ENCODE data around the gene MYO16.

GRCh38 chr13:109205315-109205714 lies 575.9 kb downstream of the MYO16 start:
- TF ChIP-seq POLR2A (IDR thresholded peaks at IDR 0.05; ENCODE audit: low read depth, low read length) (no peak), POLR2AphosphoS5 (IDR thresholded peaks at IDR 0.05; ENCODE audit: low read depth, low read length) (no peak), POU2F2 (IDR thresholded peaks at IDR 0.05; ENCODE audit: low read depth, low read length) (no peak), PAX5 (IDR thresholded peaks at IDR 0.05; ENCODE audit: insufficient read depth, low read length, severe bottlenecking) (no peak), TAF1 (IDR thresholded peaks at IDR 0.05; ENCODE audit: low read depth, low read length) (no peak)

All from GM12891 (cell line).